ENCODE measurements around the gene SNHG17. TPM values are rescaled to one million over a fixed set of nuclear protein-coding genes. Genes with fewer than 3 reads are reported as not detected.

The SNHG17 gene
- total RNA-seq, 1 donor from 2014 or later, result 23.8 TPM

GRCh38 chr20:38395165-38395564, 40.0 kb downstream of the SNHG17 start:
- no peaks in the 10 kb centered on the region for H3K9me3 ChIP-seq
- intact Hi-C loops (cut with DNase I), result no loop called here
- ATAC-seq (no peak), DNase-seq (no peak)
- no peaks in the 10 kb centered on the region for H3K4me1 ChIP-seq
- TF ChIP-seq CTCF (IDR thresholded peaks at IDR 0.05), result no peak
- no peak overlapping the region for H3K27ac ChIP-seq
- H3K4me3 ChIP-seq, result no peak overlapping the region
- H3K36me3 ChIP-seq, result no peaks in the 10 kb centered on the region
- no peaks in the 10 kb centered on the region for H3K27me3 ChIP-seq

- no peaks in the 10 kb centered on the region for H3K27me3 ChIP-seq
- ATAC-seq, result no peak
- H3K36me3 ChIP-seq, result no peaks in the 10 kb centered on the region
- no peak for TF ChIP-seq CTCF (IDR thresholded peaks at IDR 0.05)
- no peaks in the 10 kb centered on the region for H3K9me3 ChIP-seq
- H3K4me3 ChIP-seq, result no peak overlapping the region
- H3K4me1 ChIP-seq, result no peaks in the 10 kb centered on the region
- intact Hi-C loops (cut with DNase I), result no loop called here
- no peak overlapping the region for H3K27ac ChIP-seq
- no peak for DNase-seq
Observed at GRCh38 chr20:38393259-38393658, 41.9 kb downstream of the SNHG17 start.

GRCh38 chr20:38392356-38392755, 42.8 kb downstream of the SNHG17 start:
- intact Hi-C loops (cut with DNase I), result no loop called here
- no peak for ATAC-seq
- Histone ChIP-seq H3K9me3 (no peaks in the 10 kb centered on the region), H3K27ac (no peak overlapping the region), H3K4me1 (no peaks in the 10 kb centered on the region), H3K36me3 (no peaks in the 10 kb centered on the region), H3K27me3 (no peaks in the 10 kb centered on the region), H3K4me3 (no peak overlapping the region)
- no peak for TF ChIP-seq CTCF (IDR thresholded peaks at IDR 0.05)
- DNase-seq, result no peak

GRCh38 chr20:38387953-38388352, 47.2 kb downstream of the SNHG17 start:
- no peaks in the 10 kb centered on the region for H3K9me3 ChIP-seq
- H3K36me3 ChIP-seq, result no peaks in the 10 kb centered on the region
- DNase-seq (no peak), ATAC-seq (no peak)
- no peak overlapping the region for H3K4me3 ChIP-seq
- intact Hi-C loops (cut with DNase I), result no loop called here
- no peaks in the 10 kb centered on the region for H3K4me1 ChIP-seq
- TF ChIP-seq CTCF (IDR thresholded peaks at IDR 0.05), result no peak
- H3K27ac ChIP-seq, result no peak overlapping the region
- H3K27me3 ChIP-seq, result no peaks in the 10 kb centered on the region

GRCh38 chr20:38386851-38387250, 48.3 kb downstream of the SNHG17 start:
- no peak overlapping the region for H3K4me3 ChIP-seq
- no peak for ATAC-seq
- H3K27ac ChIP-seq, result no peak overlapping the region
- H3K27me3 ChIP-seq, result no peaks in the 10 kb centered on the region
- no peak for TF ChIP-seq CTCF (IDR thresholded peaks at IDR 0.05)
- intact Hi-C loops (cut with DNase I), result no loop called here
- H3K36me3 ChIP-seq, result no peaks in the 10 kb centered on the region
- no peaks in the 10 kb centered on the region for H3K4me1 ChIP-seq
- no peaks in the 10 kb centered on the region for H3K9me3 ChIP-seq
- no peak for DNase-seq

GRCh38 chr20:38386004-38386403, 49.1 kb downstream of the SNHG17 start:
- Histone ChIP-seq H3K4me3 (no peak overlapping the region), H3K27me3 (no peaks in the 10 kb centered on the region), H3K9me3 (no peaks in the 10 kb centered on the region), H3K36me3 (no peaks in the 10 kb centered on the region), H3K27ac (no peak overlapping the region), H3K4me1 (no peaks in the 10 kb centered on the region)
- intact Hi-C loops (cut with DNase I), result no loop called here
- no peak for ATAC-seq
- TF ChIP-seq CTCF (IDR thresholded peaks at IDR 0.05), result no peak
- DNase-seq, result no peak

Measured in upper lobe of right lung (tissue), 1 donor.